ENCODE data around the gene DNPEP.

DNPEP gene

GRCh38 chr2:219380926-219381325 lies 6.8 kb downstream of the DNPEP start:
- no peaks in the 10 kb centered on the region for H3K9me3 Mint-ChIP-seq
- peaks cover 20% of the 10 kb centered on the region for H3K36me3 Mint-ChIP-seq (ENCODE audit: low read depth)
- no peak overlapping the region for H3K27ac Mint-ChIP-seq
- no peaks in the 10 kb centered on the region for H3K27me3 Mint-ChIP-seq (ENCODE audit: low read depth)
- DNase-seq (ENCODE audit: low spot score): no peak
- H3K4me1 Mint-ChIP-seq (ENCODE audit: low read depth): no peaks in the 10 kb centered on the region
- H3K4me3 Mint-ChIP-seq: no peak overlapping the region

GRCh38 chr2:219378163-219378851 lies 9.4 kb downstream of the DNPEP start:
- DNase-seq (ENCODE audit: low spot score): no peak
- H3K27me3 Mint-ChIP-seq (ENCODE audit: low read depth): no peaks in the 10 kb centered on the region
- H3K4me1 Mint-ChIP-seq (ENCODE audit: low read depth): no peaks in the 10 kb centered on the region
- no peak overlapping the region for H3K4me3 Mint-ChIP-seq
- peaks cover 20% of the 10 kb centered on the region for H3K36me3 Mint-ChIP-seq (ENCODE audit: low read depth)
- no peaks in the 10 kb centered on the region for H3K9me3 Mint-ChIP-seq
- no peak overlapping the region for H3K27ac Mint-ChIP-seq

DNA sequence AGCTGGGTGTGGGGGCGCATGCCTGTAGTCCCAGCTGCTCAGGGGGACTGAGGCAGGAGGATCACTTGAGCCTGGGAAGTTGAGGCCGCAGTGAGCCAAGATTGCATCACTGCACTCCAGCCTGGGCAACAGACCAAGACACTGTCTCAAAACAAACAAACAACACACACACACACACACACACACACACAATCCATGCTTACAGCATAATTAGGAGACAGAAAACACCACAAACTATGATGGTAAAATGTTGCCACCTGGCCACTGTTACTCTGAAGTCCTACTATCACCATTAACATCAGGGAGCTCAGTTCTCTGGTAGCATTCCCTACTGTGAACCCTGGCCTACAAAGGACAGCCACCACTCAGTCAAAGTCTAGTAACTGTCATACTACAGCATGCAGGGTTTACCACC lies 18.3 kb downstream of the DNPEP start:
- no peaks in the 10 kb centered on the region for H3K4me1 Mint-ChIP-seq (ENCODE audit: low read depth)
- H3K36me3 Mint-ChIP-seq (ENCODE audit: low read depth): peaks cover 10% of the 10 kb centered on the region
- no peak for DNase-seq (ENCODE audit: low spot score)
- no peaks in the 10 kb centered on the region for H3K27me3 Mint-ChIP-seq (ENCODE audit: low read depth)
- H3K27ac Mint-ChIP-seq: no peak overlapping the region
- H3K9me3 Mint-ChIP-seq: no peaks in the 10 kb centered on the region
- no peak overlapping the region for H3K4me3 Mint-ChIP-seq

DNA sequence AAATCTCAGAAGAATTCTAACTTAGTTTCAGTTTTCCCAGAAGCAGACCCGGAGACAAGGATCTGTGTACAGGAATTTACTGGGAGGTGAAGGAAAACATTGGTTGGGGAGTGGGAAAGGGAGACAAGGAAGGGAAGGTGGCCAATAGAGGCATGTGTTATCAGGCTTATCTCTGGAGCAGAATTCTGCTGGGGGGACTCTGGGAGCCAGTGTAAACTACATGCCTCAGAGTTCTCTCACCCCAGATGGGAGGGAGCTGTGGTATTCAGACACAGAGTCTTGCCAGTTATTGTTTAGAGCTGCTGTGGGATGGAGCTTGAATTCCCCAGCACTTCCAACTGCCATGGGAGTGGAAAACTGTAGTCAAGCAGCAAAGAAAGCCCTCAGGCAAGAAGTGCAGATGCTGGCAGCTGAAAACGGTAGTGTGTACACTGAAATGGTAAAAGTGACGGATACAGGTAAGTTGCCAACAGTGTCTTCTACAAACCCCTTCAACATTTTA lies 19.0 kb downstream of the DNPEP start:
- Mint-ChIP-seq H3K4me1 (ENCODE audit: low read depth) (no peaks in the 10 kb centered on the region), H3K9me3 (no peaks in the 10 kb centered on the region), H3K27me3 (ENCODE audit: low read depth) (no peaks in the 10 kb centered on the region), H3K4me3 (no peak overlapping the region), H3K27ac (no peak overlapping the region), H3K36me3 (ENCODE audit: low read depth) (peaks cover 3% of the 10 kb centered on the region)
- DNase-seq (ENCODE audit: low spot score): no peak

GRCh38 chr2:219362524-219363164 lies 25.1 kb downstream of the DNPEP start:
- Mint-ChIP-seq H3K27me3 (ENCODE audit: low read depth) (peaks cover 22% of the 10 kb centered on the region), H3K27ac (no peak overlapping the region), H3K4me3 (no peak overlapping the region), H3K4me1 (ENCODE audit: low read depth) (no peaks in the 10 kb centered on the region), H3K36me3 (ENCODE audit: low read depth) (no peaks in the 10 kb centered on the region), H3K9me3 (no peaks in the 10 kb centered on the region)
- DNase-seq (ENCODE audit: low spot score): no peak

DNA sequence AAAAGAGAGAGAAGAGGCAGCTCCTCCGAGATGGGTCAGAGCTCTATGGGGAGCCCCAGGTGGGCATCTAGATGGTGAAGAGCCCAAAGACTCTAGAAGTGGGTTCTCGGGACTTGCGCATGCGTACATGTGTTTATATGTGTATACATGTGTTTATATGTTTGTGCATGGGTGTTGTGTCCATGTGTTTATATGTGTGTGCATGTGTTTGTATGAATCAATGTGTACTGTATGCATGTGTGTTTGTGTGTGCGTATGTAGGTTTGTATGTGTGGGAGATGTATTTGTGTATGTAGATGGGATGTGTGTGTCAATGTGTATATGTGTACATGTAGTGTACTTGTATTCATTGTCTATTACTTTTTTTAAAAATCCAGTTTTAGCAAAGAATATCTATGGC lies 25.6 kb downstream of the DNPEP start:
- no peaks in the 10 kb centered on the region for H3K36me3 Mint-ChIP-seq (ENCODE audit: low read depth)

DNA sequence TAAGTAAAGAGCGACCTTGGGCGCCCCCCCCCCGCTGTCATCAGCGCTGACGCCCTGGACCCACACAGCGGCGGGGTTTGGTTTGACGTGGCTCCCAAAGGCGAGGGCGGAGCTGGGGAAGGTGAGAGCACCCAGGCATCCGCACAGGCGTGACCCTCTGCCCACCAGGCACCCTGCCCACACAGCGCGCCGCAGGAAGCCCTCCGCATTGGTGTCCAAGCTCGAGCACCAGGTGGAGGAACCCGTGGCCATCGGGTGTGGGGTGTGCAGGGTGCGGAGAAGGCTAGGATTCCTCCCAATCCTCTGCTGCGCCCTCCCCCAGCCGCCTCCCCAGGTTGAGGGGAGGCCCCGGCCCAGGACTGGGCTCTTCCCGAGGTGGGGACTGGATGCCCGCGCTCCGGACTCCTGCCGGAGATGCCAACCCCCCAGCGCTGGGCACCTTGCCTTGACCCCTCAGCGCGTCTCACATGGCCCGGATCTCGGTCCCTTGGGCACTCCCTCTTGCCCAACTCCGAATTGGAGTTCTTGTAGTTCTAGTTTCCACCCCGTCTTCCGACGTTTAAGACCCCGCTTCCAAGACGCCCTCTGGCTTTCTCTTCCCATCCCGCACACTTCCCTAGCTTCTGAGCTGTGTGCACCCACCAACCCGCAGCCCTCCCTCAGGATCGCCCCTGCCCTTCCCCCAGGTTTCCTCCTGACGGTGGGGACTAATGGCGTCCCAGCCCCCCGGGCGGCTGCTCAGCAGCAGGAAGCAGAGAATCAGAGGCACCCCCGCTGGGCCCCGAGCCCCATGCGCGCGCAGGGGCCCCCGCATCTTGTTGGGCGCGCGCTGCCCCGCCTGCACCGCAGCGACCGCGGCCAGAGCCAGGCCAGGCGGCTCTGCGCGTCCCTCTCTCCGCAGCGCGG lies 29.3 kb downstream of the DNPEP start:
- no peaks in the 10 kb centered on the region for H3K9me3 Mint-ChIP-seq
- no peak overlapping the region for H3K27ac Mint-ChIP-seq
- H3K36me3 Mint-ChIP-seq (ENCODE audit: low read depth): no peaks in the 10 kb centered on the region
- no peak overlapping the region for H3K4me3 Mint-ChIP-seq
- H3K4me1 Mint-ChIP-seq (ENCODE audit: low read depth): no peaks in the 10 kb centered on the region
- H3K27me3 Mint-ChIP-seq (ENCODE audit: low read depth): peaks cover 47% of the 10 kb centered on the region
- no peak for DNase-seq (ENCODE audit: low spot score)

More for the DNA sequence above, 25.6 kb downstream of the DNPEP start:
- no peak for DNase-seq (ENCODE audit: low spot score)
- H3K9me3 Mint-ChIP-seq: no peaks in the 10 kb centered on the region
- H3K27me3 Mint-ChIP-seq (ENCODE audit: low read depth): peaks cover 26% of the 10 kb centered on the region
- H3K4me3 Mint-ChIP-seq: no peak overlapping the region
- no peak overlapping the region for H3K27ac Mint-ChIP-seq
- H3K4me1 Mint-ChIP-seq (ENCODE audit: low read depth): no peaks in the 10 kb centered on the region

DNA sequence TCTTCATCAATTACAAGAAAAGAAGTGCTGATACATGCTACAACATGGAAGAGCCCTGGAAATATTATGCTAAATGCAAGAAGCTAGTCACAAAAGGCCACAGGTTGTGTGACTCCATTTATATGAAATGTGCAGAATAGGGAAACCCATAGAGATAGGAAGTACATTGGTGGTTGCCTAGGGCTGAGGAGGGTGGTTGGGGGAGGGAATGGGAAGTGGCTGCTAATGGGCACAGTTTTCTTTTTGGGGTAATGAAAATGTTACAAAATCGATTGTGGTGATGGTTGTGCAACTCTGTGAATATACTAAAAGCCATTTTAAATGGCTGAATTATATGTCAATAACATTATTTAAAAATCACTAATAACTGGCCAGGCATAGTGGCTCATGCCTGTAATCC lies 30.9 kb downstream of the DNPEP start:
- no peaks in the 10 kb centered on the region for H3K9me3 Mint-ChIP-seq
- H3K36me3 Mint-ChIP-seq (ENCODE audit: low read depth): no peaks in the 10 kb centered on the region
- H3K27me3 Mint-ChIP-seq (ENCODE audit: low read depth): peaks cover 53% of the 10 kb centered on the region
- no peak overlapping the region for H3K27ac Mint-ChIP-seq
- no peak overlapping the region for H3K4me3 Mint-ChIP-seq
- peaks cover 2% of the 10 kb centered on the region for H3K4me1 Mint-ChIP-seq (ENCODE audit: low read depth)
- DNase-seq (ENCODE audit: low spot score): no peak

DNA sequence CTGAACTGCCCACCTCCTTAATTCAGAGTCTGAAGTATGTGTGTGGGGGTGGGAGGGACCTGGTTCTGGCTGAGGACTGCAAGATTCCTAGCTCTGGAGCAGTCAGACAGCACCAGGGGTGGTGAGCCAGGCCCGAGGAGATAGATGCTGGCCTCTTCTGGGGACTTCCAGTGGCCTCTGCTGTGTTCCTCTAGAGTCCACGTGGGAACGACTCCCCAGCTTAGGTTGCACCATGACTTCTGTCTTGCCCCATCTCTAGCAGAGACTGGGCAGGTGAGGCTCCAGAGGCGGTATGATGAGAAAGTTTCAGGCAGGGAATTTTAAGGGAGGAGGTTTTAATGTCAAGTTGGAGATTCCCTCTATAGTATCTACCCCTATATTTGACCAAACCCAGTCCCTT lies 33.1 kb downstream of the DNPEP start:
- no peak overlapping the region for H3K4me3 Mint-ChIP-seq
- H3K4me1 Mint-ChIP-seq (ENCODE audit: low read depth): peaks cover 2% of the 10 kb centered on the region
- H3K9me3 Mint-ChIP-seq: no peaks in the 10 kb centered on the region
- H3K27ac Mint-ChIP-seq: no peak overlapping the region
- H3K36me3 Mint-ChIP-seq (ENCODE audit: low read depth): no peaks in the 10 kb centered on the region
- DNase-seq (ENCODE audit: low spot score): no peak
- peaks cover 50% of the 10 kb centered on the region for H3K27me3 Mint-ChIP-seq (ENCODE audit: low read depth)

- Mint-ChIP-seq H3K27ac (no peak overlapping the region), H3K4me3 (no peak overlapping the region), H3K4me1 (ENCODE audit: low read depth) (peaks cover 2% of the 10 kb centered on the region), H3K27me3 (ENCODE audit: low read depth) (peaks cover 47% of the 10 kb centered on the region), H3K9me3 (no peaks in the 10 kb centered on the region), H3K36me3 (ENCODE audit: low read depth) (no peaks in the 10 kb centered on the region)
- DNase-seq (ENCODE audit: low spot score): no peak
These were observed 34.6 kb downstream of the DNPEP start for GRCh38 chr2:219353129-219353528.

DNA sequence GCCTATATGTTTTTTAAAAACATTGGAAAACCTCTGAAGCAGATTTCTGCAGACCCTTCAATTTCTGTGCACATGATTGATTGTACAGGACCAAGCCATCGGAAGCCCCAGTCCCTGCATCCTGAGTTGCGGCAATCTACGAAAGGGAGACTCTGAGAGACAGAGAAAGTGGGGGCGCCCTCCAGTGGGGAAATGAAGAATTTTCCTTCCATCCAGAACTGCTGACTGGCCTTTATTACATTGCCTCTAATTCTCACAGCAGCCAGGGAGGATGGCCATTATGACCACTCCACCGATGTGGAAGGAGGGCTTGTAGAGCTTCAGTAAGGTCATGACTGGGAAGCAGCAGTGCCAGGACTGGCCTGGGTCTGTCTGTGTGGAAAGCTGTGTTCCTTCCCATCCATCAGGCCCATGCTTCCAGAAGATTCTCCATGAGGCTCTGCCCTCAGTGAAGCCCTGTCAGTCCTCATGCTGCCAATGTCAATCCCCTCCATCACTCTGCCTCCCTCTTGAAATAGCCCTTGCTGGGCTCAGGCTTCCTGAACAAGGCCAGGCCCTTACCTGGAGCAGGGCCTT lies 35.2 kb downstream of the DNPEP start:
- peaks cover 2% of the 10 kb centered on the region for H3K4me1 Mint-ChIP-seq (ENCODE audit: low read depth)
- peak; percentile 54 for DNase-seq (ENCODE audit: low spot score)
- H3K27ac Mint-ChIP-seq: no peak overlapping the region
- no peaks in the 10 kb centered on the region for H3K36me3 Mint-ChIP-seq (ENCODE audit: low read depth)
- no peak overlapping the region for H3K4me3 Mint-ChIP-seq
- peaks cover 42% of the 10 kb centered on the region for H3K27me3 Mint-ChIP-seq (ENCODE audit: low read depth)
- H3K9me3 Mint-ChIP-seq: no peaks in the 10 kb centered on the region

- H3K27me3 Mint-ChIP-seq (ENCODE audit: low read depth): peaks cover 26% of the 10 kb centered on the region
These were observed 36.9 kb downstream of the DNPEP start for GRCh38 chr2:219350710-219351221.

GRCh38 chr2:219350215-219350614 lies 37.5 kb downstream of the DNPEP start:
- Mint-ChIP-seq H3K27ac (no peak overlapping the region), H3K9me3 (no peaks in the 10 kb centered on the region), H3K36me3 (ENCODE audit: low read depth) (no peaks in the 10 kb centered on the region), H3K4me1 (ENCODE audit: low read depth) (peaks cover 2% of the 10 kb centered on the region), H3K27me3 (ENCODE audit: low read depth) (peaks cover 26% of the 10 kb centered on the region), H3K4me3 (no peak overlapping the region)
- DNase-seq (ENCODE audit: low spot score): no peak

More at GRCh38 chr2:219350710-219351221, 36.9 kb downstream of the DNPEP start:
- no peak for DNase-seq (ENCODE audit: low spot score)
- Mint-ChIP-seq H3K4me3 (no peak overlapping the region), H3K27ac (no peak overlapping the region), H3K4me1 (ENCODE audit: low read depth) (peaks cover 2% of the 10 kb centered on the region), H3K9me3 (no peaks in the 10 kb centered on the region), H3K36me3 (ENCODE audit: low read depth) (no peaks in the 10 kb centered on the region)

Data from T-helper 2 cell treated with Interferon-gamma antibody and Interleukin-4, amounts not matched to agents 5 μg/mL and 100 μg/mL, for 36 hours (primary cell).